Activated CD4-positive, alpha-beta T cell treated with anti-CD3 and anti-CD28 coated beads for 1 hour (primary cell): ENCODE data around the gene TP73.

Experiments
- DNase-seq: peaks from one replicate; pipeline ENCODE4 v3.0.0-alpha.2; 2020

Gene TP73

GRCh38 chr1:3772027-3772714 lies 119.9 kb downstream of the TP73 start:
- peak; percentile 77 for DNase-seq

- no peak for DNase-seq
Measured at GRCh38 chr1:3772715-3773571, 120.6 kb downstream of the TP73 start, which contains the start of gene SMIM1. Gene SMIM1, plus strand, starts transcription at chr1:3772749. Its CDS starts 2,625 bp downstream, at chr1:3775374.

DNA sequence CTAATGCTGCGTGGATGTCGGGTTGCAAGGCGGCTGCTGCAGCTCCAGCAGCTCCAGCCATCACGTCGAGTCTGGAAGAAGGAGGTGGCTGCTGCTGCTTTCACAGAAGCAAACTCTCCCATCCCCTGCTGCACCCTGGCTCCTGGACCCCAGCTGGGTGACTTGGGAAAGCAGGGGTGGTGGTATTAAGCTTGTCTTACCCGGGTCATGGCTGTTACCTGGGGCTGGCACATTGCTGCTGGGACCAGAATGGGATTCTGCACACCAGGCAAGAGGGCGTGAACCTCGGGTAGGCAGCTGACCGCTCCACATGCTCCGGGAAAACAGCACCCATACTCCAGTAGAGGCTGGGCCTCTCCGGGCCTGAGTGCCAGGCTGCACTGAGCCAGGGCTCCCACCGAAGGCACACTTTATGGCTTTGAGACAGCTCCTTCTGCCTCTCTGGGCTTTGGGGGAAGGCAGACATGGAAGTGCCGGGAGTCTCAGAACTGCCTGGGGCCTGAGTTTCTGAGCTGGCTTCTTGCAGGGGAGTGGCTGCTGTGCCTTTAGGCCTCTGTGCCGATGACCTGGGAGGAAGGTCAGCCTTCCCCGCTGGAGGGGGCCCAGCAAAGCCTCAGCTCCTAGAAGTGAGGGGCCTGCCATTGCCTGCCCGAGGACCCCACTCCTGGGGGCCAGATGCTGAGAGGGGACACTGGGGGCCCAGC lies 121.4 kb downstream of the TP73 start:
- DNase-seq = no peak

DNA sequence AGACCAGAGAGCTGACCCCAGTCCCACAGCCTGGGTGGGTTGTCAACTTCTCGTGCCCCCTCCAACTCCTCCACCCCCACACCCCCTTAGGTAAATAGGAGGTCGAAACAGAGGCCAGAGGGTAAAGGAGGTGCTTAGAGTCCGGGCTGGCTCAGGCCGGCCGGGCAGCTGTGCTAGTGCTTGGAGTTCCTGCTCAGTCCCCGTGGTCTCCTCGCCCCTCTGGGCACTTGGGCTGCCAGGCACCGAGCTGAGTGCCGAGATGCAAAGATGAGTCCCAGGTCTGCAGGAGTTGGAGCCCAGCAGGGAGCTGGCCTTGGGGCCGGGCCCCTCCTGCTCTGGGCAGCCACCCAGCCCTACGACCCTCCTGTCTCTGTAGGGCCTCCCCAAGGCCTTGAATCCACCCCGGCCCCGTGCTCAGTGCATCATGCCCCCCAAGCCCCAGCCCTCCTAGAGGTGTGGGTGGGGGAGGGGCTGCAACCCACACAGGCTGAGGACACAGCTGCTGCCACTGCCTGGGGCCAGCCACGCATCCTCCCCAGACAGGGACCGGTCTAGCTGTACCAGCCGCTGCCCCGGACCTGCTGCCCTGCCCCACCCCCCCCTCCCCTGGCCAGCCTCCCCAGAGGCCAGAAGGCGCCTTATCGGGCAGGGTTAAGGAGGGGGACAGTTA lies 122.1 kb downstream of the TP73 start:
- no peak for DNase-seq

GRCh38 chr1:3774946-3775489 lies 122.7 kb downstream of the TP73 start:
- DNase-seq = no peak

DNA sequence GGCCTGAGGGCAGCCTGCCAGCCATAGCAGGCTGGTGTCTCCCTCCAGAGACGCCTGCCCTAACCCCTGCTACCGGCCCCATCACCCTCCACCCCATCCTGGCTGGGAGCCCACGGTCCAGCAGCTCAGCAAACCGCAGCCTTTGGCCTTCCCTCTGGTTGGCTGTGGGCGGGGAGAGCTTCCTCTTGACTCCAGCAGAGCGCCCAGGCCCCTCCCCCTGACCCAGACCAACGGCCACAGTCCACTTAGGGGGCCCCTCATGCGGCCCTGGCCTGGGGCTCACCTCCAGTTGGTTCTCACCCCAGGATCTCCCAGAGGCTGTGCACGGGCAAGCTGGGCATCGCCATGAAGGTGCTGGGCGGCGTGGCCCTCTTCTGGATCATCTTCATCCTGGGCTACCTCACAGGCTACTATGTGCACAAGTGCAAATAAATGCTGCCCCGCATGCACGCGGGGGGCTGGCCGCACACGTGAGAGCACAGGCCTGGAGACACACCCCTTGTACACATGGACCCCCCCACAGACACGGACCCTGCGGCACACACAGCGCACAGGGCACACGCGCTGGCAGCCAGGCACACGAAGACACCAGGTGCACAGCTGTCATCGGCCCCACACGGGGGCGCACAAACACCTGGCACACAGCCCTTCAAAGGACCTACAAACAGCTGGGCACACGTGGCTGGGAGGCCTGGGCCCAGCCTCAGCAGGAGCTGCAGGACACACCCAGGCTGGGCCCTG lies 123.3 kb downstream of the TP73 start:
- peak; percentile 26 for DNase-seq

DNA sequence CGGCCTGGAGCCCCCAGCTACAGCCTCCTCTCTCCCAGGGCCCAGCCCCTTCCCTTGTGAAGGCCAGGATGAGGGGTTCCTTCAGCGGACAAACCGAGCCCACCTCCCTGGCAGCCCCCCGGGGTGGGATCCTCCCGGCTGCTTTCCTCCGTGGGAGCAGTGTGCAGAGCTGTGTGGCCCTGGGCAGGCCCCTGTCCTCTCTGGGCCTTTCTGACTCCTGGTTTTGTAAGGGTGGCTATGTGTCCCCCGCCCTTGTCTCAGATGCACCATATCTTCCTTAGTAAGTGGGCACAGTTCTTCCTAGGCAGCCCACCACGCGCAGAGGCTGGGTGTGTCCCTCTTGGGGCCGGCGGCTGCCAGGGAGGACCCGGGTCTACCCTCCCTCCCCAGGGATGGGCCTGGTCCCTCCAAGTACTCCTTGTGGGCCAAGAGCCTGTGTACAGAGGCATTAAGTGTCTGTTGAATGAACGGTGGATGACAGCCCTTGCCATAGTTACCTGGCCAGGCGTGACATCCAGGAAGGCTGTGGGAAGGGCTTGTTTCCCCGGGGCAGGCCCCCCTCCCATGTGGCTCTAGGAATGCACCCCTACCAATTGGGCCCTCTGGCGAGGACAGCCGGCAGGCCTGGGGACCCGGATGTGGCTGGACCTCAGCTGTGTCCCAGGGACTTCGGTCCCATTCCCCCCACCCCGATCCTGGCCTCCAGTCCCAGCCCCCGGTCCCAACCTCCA lies 124.1 kb downstream of the TP73 start:
- no peak for DNase-seq

GRCh38 chr1:3777078-3777547 lies 124.8 kb downstream of the TP73 start:
- no peak for DNase-seq

GRCh38 chr1:3777647-3778589 lies 125.6 kb downstream of the TP73 start:
- DNase-seq = no peak

DNA sequence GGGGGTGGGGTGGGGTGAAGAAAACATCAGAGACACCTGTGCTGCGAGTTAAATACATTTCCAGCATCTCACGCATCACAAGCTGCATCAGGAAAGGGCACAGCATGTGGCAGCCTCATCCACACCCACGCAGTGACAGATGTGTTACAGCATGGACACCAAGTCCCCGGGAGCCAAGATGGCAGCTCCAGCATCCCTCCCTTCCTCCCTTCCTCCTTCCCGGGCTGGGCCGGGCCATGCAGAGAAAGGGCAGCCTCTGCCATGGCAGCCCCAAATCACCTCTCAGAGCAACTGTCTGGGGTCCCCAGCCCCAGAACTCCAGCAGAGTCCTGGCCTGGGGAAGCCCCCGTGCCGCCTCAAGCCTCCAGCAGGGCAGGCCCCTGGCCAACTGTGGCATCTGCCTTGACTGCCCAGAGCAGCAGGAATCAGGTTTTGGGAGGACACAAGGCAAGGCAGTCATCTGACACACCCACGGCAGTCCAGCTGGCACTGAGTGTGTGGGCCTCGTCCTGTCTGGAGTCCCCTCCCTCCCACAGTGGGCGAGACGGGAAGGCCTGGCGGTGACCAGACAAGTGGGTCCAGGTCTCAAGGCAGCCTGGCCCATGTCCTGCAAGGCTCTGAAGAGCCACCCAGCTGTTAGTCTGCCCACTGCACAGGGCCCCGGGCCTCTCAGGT lies 126.4 kb downstream of the TP73 start:
- no peak for DNase-seq

DNA sequence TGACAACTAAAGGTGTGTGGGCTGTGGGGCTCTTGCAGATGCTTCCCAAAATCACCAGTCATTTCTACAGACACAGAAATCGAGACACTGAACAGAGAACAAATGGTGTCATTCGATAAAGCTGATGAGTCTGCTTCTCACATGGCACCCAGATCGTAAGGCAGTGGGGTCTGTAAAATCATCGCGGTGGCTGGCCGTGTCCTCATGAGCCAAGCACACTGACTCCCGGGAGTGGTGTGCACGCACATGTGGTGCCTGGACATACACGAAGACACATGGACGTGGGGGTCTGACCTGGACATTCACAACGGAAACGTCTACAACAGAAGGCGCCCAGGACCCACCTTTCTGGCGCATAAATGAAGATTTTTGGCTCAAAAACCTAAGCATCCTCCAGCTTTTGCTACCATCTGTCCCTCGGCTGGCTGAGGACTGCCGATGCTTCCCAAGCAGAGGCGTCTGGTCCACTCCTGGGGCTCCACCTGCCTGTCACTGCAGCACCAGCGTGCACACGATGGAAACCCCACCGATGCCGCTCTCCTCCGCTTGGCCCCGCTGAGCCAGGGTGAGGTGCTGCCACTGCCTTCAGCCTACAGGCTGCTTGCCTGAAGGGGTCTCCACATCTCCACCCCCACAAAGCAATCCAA lies 127.1 kb downstream of the TP73 start:
- DNase-seq = no peak

DNA sequence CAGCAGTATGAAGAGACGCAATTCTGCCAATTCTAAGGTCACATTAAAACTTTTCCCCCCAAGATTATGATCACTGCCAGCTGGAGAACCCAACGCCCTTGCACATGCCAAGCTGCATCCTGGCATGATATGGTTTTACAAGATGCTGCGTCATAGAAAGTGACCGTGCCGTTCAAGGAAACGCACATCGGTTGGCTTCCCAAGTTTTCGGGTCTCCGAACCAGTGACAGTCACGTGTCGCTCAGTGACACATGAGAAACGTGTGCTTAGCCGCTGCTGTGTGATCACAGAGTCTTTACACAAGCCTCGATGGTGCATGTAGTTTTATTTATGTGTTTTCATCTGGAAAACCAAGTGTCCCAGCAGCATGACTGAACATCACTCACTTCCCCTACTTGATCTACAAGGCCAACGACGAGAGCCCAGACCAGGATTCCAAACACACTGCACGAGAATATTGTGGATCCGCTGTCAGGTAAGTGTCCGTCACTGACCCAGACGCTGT lies 127.6 kb downstream of the TP73 start:
- no peak for DNase-seq

- DNase-seq = no peak
Measured at GRCh38 chr1:3780901-3781300, 128.6 kb downstream of the TP73 start.

DNA sequence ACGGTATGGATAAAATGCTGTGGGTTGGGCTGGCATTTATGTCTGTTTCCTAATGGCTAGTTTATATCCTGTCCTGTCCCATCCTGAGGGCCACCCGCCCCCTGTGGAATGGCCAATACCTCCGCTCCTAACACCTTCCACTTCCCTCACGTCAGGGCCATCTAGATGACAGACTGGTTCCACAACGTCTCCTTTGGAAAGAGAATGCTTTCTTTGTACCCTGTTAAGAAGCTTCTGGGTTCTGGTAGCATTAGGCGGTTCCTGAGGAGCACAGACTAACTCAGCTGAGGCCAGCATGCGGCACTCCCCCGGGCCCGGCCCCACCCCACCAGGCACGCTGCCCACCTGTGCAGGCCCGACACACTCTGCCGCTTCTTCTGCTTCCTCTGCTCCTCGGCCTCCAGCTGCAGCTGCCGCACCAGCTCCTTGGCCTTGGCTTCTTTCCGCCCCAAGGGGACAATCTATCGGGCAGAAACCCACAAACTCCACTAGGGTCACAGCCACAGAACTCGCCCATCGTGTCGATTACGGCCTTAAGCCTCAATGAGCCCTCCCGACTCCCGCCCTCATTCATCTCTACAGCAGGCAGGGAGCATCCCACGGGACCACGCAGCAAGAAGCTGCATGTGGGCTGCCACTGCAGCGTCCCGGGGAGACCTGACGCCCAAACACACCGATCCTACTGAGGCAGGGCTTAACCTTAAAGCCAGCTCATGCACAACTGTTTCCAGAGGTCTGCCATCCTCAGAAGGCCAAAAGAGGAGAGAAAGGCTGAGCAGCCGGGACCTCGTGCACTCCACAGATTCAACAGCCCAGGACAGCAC lies 131.5 kb downstream of the TP73 start:
- DNase-seq = no peak

DNA sequence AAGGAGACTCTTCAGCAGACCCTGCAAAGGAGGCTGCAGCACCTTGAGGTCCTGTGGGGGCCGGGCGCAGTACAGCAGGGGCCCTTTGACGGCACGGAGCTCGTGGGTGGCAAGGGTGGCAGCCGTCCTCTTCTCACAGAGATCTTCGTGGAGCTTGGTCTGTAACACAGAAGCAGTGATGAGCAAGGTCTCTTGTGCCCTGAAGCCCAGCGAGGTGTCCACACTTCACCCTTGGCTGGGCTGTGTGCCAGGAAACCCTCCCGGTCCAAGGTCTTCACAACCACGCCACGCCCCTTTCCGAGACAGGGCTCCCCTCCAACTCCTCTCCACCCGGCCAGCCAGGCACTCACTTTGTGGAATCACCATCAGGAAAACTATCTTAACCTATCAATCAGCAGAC lies 132.7 kb downstream of the TP73 start:
- DNase-seq = no peak

- DNase-seq = no peak
Measured at GRCh38 chr1:3785456-3786157, 133.3 kb downstream of the TP73 start.
